Measurements from ENCODE around the gene FHOD3. TPM values are rescaled to one million over a fixed set of nuclear protein-coding genes. Genes with fewer than 3 reads are reported as not detected.

Gene FHOD3
- total and polyA plus RNA-seq, 2 of the 13 experiments (the other 11 are each of a cell fraction or from before 2014, with no cell fraction given): 0.07 TPM; not detected in 1

- TF ChIP-seq TERF1 (CRISPR knock-in tag; IDR thresholded peaks at IDR 0.05) (no peak), PRMT3 (CRISPR knock-in tag; IDR thresholded peaks at IDR 0.05; ENCODE audit: borderline replicate concordance, low read depth) (no peak)
These were observed 53.4 kb downstream of the FHOD3 start (continued) for GRCh38 chr18:36350839-36351469.

- intact Hi-C loops (cut with micrococcal nuclease; ENCODE audit: unreplicated experiment): no loop called here
- TF ChIP-seq GATAD2A (CRISPR knock-in tag; IDR thresholded peaks at IDR 0.05) (no peak), ZNF598 (CRISPR knock-in tag; IDR thresholded peaks at IDR 0.05; ENCODE audit: borderline replicate concordance) (no peak), ZNF274 (CRISPR knock-in tag; IDR thresholded peaks at IDR 0.05) (no peak), CCAR2 (optimal IDR thresholded peaks at IDR 0.05; ENCODE audit: low read depth, low read length) (no peak), ZNF841 (CRISPR knock-in tag; IDR thresholded peaks at IDR 0.05; ENCODE audit: borderline replicate concordance) (no peak), MXD4 (CRISPR knock-in tag; IDR thresholded peaks at IDR 0.05) (no peak)
- BruUV-seq (replicated peaks): no TSS peak
- Histone ChIP-seq H3K9ac (ENCODE audit: insufficient read depth, low read depth, low read length) (no peak overlapping the region), H3K27me3 (ENCODE audit: control insufficient read depth in 1 of 2, insufficient read depth in 2 of 2, low read length in 2 of 2) (no peaks in the 10 kb centered on the region; a peak in 1 of 5 replicates), H3K4me1 (ENCODE audit: insufficient read depth, low read length) (no peaks in the 10 kb centered on the region), H3K4me3 (replicated peaks in 1 of 3; ENCODE audit: insufficient read depth in 1 of 3, low read depth in 2 of 3, low read length in 3 of 3) (no peak overlapping the region), H2AFZ (ENCODE audit: low read length) (no peak overlapping the region), H3K79me2 (ENCODE audit: insufficient read depth, low read length) (no peaks in the 10 kb centered on the region), H3K27ac (ENCODE audit: extremely low read length, insufficient read depth, low read length) (no peak overlapping the region), H3K9me3 (ENCODE audit: low read length) (no peaks in the 10 kb centered on the region), H3K36me3 (replicated peaks in 1 of 2; ENCODE audit: control insufficient read depth in 1 of 2, insufficient read depth in 2 of 2, low read length in 2 of 2) (no peaks in the 10 kb centered on the region), H3K4me2 (ENCODE audit: low read depth, low read length) (no peak overlapping the region), H4K20me1 (ENCODE audit: insufficient read depth, low read length) (no peaks in the 10 kb centered on the region)
- CTCF ChIA-PET (ENCODE audit: low intra/inter-chr PET ratio, low total read pairs): no interaction called here
- no peak for FAIRE-seq
- in situ Hi-C loops (cut with HindIII; ENCODE audit: extremely low pct_ligation_motif_present, low pct_unique_long_range_greater_than_20kb): no loop called here
- DNase-seq (ENCODE audit: low spot score): no peak
- WGBS (ENCODE audit: low lambda C conversion rate): 7% methylated on average over 3 of the region's 3 CpGs
- ATAC-seq: no peak
- POLR2A ChIA-PET: no interaction called here
These were observed 54.9 kb downstream of the FHOD3 start for GRCh38 chr18:36352384-36352783.

All from HepG2 (cell line).